Uterus (tissue), 2 donors: ENCODE data around the gene TCF19.

ENCODE experiments used
- POLR2A ChIP-seq, 2 donors: fragments of 450-650 bp; IDR thresholded peaks; one replicate each; pipeline ENCODE4 v1.6.1; 2016; ENCODE audit warnings: antibody characterized with exemption in 2 of 2, mild to moderate bottlenecking in 1 of 2, moderate library complexity in 1 of 2
- TF ChIP-seq, protein P1 (sequence below), 4 experiments: fragments of 200-600 bp in 2 of 4; fragments of 450-650 bp in 2 of 4; sonication (generic) in 2 of 4; IDR thresholded peaks; one replicate each; pipeline ENCODE4 v1.5.1; 2016 to 2019; ENCODE audit warnings: antibody characterized with exemption in 4 of 4, mild to moderate bottlenecking in 2 of 4, moderate library complexity in 1 of 4

GRCh38 chr6:31202259-31203166, 44.1 kb downstream of the TCF19 start:
- TF ChIP-seq, protein P1, sequence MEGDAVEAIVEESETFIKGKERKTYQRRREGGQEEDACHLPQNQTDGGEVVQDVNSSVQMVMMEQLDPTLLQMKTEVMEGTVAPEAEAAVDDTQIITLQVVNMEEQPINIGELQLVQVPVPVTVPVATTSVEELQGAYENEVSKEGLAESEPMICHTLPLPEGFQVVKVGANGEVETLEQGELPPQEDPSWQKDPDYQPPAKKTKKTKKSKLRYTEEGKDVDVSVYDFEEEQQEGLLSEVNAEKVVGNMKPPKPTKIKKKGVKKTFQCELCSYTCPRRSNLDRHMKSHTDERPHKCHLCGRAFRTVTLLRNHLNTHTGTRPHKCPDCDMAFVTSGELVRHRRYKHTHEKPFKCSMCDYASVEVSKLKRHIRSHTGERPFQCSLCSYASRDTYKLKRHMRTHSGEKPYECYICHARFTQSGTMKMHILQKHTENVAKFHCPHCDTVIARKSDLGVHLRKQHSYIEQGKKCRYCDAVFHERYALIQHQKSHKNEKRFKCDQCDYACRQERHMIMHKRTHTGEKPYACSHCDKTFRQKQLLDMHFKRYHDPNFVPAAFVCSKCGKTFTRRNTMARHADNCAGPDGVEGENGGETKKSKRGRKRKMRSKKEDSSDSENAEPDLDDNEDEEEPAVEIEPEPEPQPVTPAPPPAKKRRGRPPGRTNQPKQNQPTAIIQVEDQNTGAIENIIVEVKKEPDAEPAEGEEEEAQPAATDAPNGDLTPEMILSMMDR (IDR thresholded peaks at IDR 0.05), result no peak
- TF ChIP-seq POLR2A (IDR thresholded peaks at IDR 0.05), result no peak
